PC-9 (cell line): Measurements from ENCODE around the gene PLAU. TPM values are rescaled to one million over a fixed set of nuclear protein-coding genes. Genes with fewer than 3 reads are reported as not detected.

ENCODE experiments used
- BruUV-seq: library from RNA; stranded (reverse); fragments of 400-500 nt; replicated peaks from 2 replicates; lab custom pipeline; 2021; lab: Mats Ljungman, UMichigan
- CTCF ChIA-PET: fragments of 300-600 bp; sonication (Branson Sonifier 250); formaldehyde crosslinking; loops from one replicate; lab custom pipeline; 2022; ENCODE audit warnings: antibody characterized with exemption; lab: Charles Lee
- POLR2A ChIA-PET: fragments of 300-600 bp; sonication (Branson Sonifier 250); formaldehyde crosslinking; loops from one replicate; lab custom pipeline; 2022; ENCODE audit warnings: antibody characterized with exemption; ENCODE audit not compliant: unreplicated experiment; lab: Charles Lee
- DNase-seq, 2 experiments: peaks; one replicate each; pipeline versions ENCODE4 v3.0.0 to v3.0.0-alpha.2; 2015 to 2022; ENCODE audit warnings: mixed read lengths in 1 of 2
- H2AFZ ChIP-seq: fragments of 200-600 bp; sonication (generic); 2 replicates; pipeline ENCODE4 v1.8.1; 2017; ENCODE audit warnings: antibody characterized with exemption
- H3F3A ChIP-seq: fragments of 200-600 bp; sonication (generic); 2 replicates; pipeline ENCODE4 v1.8.1; 2017; ENCODE audit warnings: antibody characterized with exemption, mild to moderate bottlenecking, low read depth; ENCODE audit not compliant: insufficient read depth
- H3K27ac ChIP-seq: fragments of 200-600 bp; sonication (generic); 2 replicates; pipeline ENCODE4 v1.6.1; 2016; ENCODE audit warnings: mixed run types
- H3K27me3 ChIP-seq: fragments of 200-600 bp; sonication (generic); 2 replicates; pipeline ENCODE4 v1.6.1; 2016; ENCODE audit warnings: low read depth, mixed run types; ENCODE audit not compliant: insufficient read depth
- H3K36me3 ChIP-seq: fragments of 200-600 bp; sonication (generic); 2 replicates; pipeline ENCODE4 v1.6.1; 2016; ENCODE audit warnings: low read depth, mixed run types
- H3K4me1 ChIP-seq: fragments of 200-600 bp; sonication (generic); replicated peaks from 2 replicates; pipeline ENCODE4 v1.6.1; 2016; ENCODE audit warnings: mixed run types; ENCODE audit not compliant: insufficient read depth
- H3K4me2 ChIP-seq: fragments of 200-600 bp; sonication (generic); 2 replicates; pipeline ENCODE4 v1.6.1; 2017; ENCODE audit warnings: mixed run types
- H3K4me3 ChIP-seq: fragments of 200-600 bp; sonication (generic); 2 replicates; pipeline ENCODE4 v1.6.1; 2016; ENCODE audit warnings: mixed run types
- H3K79me2 ChIP-seq: fragments of 200-600 bp; sonication (generic); 2 replicates; pipeline ENCODE4 v1.6.1; 2017; ENCODE audit warnings: low read depth, mixed run types
- H3K9me2 ChIP-seq: fragments of 200-600 bp; sonication (generic); 2 replicates; pipeline ENCODE4 v1.8.1; 2017; ENCODE audit warnings: mild to moderate bottlenecking; ENCODE audit not compliant: insufficient read depth
- H3K9me3 ChIP-seq: fragments of 200-600 bp; sonication (generic); 2 replicates; pipeline ENCODE4 v1.8.1; 2016; ENCODE audit warnings: low read depth; ENCODE audit not compliant: insufficient read depth
- H4K20me1 ChIP-seq: fragments of 200-600 bp; sonication (generic); 2 replicates; pipeline ENCODE4 v1.8.1; 2017; ENCODE audit not compliant: insufficient read depth
- EZH2 ChIP-seq: fragments of 200-600 bp; sonication (generic); IDR thresholded peaks from 2 replicates; pipeline ENCODE4 v1.8.0; 2017; ENCODE audit warnings: antibody characterized with exemption, low read depth
- intact Hi-C: fragments of 100-400 bp; cut with micrococcal nuclease; formaldehyde crosslinking; loops from one replicate; pipeline ENCODE4 v1.10.0; 2022; ENCODE audit not compliant: unreplicated experiment
- total RNA-seq: library from RNA; stranded (reverse); gene quantifications from 2 replicates; pipeline ENCODE4 v1.2.3, GENCODE V29; 2021
- TF ChIP-seq, protein P1 (sequence below): fragments of 200-600 bp; sonication (generic); conservative IDR thresholded peaks from 2 replicates; pipeline ENCODE4 v1.6.1; 2017; ENCODE audit warnings: mixed run types, antibody characterized with exemption, mild to moderate bottlenecking, moderate library complexity

The PLAU gene
- total RNA-seq, 1 experiment from 2014 or later = 90.3 TPM

DNA sequence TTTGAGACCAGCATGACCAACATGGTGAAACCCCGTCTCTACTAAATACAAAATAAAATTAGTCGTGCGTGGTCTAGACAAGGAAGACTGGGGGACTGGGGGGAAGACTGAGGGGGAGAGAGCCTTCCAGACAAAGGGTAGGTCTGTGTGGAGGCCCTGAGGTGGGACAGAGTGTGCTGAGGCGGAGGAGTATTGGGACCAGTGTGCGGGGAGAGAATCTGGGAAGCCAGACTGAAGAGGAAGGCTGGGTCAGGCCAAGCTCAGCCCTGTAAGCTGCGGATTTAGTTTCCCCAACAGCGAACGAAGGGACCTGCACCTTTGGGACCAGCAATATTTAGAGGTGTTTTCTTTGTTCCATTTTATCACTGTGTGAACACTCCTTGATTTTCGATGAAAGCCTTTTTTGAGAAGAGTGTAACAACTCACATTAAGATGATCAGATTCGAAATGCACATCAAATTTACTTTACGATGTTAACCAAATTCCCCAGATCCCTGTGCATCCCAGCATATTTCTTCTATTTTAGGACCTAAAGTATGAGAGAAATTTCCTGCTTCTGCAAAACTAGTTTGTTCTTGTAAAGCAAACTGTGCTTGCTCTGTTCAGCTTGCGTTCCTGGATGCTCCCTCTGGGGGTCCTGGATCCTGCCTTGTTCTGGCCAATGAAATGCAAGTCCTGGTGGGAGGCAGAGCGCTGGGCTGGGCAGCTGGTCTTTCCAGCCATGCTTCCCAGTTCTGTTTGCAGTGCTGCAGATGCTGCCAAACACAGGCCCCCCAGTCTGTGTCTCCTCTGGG, 39.4 kb downstream of the PLAU start:
- Histone ChIP-seq H3K4me3 (no peak overlapping the region), H3K36me3 (no peaks in the 10 kb centered on the region), H3K79me2 (no peaks in the 10 kb centered on the region), H3F3A (peaks cover 1% of the 10 kb centered on the region; the same call in 1 of the 2 replicates), H3K4me2 (no peak overlapping the region), H3K27ac (no peak overlapping the region), H2AFZ (no peak overlapping the region), H3K4me1 (peaks cover under 1% of the 10 kb centered on the region; the same call in 1 of the 2 replicates), H4K20me1 (no peaks in the 10 kb centered on the region), H3K27me3 (no peaks in the 10 kb centered on the region), H3K9me2 (no peaks in the 10 kb centered on the region; the same call in 1 of the 2 replicates), H3K9me3 (no peaks in the 10 kb centered on the region)
- ChIA-PET CTCF (no interaction called here), POLR2A (no interaction called here)
- BruUV-seq = no TSS peak
- no peak for TF ChIP-seq EZH2
- TF ChIP-seq, protein P1, sequence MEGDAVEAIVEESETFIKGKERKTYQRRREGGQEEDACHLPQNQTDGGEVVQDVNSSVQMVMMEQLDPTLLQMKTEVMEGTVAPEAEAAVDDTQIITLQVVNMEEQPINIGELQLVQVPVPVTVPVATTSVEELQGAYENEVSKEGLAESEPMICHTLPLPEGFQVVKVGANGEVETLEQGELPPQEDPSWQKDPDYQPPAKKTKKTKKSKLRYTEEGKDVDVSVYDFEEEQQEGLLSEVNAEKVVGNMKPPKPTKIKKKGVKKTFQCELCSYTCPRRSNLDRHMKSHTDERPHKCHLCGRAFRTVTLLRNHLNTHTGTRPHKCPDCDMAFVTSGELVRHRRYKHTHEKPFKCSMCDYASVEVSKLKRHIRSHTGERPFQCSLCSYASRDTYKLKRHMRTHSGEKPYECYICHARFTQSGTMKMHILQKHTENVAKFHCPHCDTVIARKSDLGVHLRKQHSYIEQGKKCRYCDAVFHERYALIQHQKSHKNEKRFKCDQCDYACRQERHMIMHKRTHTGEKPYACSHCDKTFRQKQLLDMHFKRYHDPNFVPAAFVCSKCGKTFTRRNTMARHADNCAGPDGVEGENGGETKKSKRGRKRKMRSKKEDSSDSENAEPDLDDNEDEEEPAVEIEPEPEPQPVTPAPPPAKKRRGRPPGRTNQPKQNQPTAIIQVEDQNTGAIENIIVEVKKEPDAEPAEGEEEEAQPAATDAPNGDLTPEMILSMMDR = no peak
- intact Hi-C loops = no loop called here
- no peak for DNase-seq

DNA sequence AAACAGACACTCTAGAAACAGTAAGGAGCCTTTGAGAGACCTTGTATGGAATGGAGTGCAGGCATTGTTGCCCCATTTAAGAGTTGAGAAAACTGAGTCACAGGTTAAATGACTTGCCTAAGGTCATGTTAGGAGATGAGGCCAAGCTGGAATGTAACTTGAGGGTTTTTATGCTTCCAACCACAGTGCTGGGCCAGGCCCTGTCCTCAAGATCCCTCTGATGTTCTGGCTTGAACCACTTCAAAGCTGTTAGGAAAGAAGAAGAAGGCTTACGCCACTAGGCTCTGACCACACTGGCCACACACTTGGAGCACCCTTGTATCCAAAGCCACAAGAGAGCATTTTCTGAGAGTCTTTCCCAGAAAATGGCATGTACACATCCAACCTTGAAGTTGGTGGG, 42.7 kb downstream of the PLAU start:
- intact Hi-C loops = no loop called here
- Histone ChIP-seq H3K27ac (no peak overlapping the region), H3K9me2 (no peaks in the 10 kb centered on the region; the same call in 1 of the 2 replicates), H3K4me2 (no peak overlapping the region), H3K79me2 (no peaks in the 10 kb centered on the region), H3K36me3 (no peaks in the 10 kb centered on the region), H3K27me3 (no peaks in the 10 kb centered on the region), H3K4me3 (no peak overlapping the region), H3F3A (peaks cover 27% of the 10 kb centered on the region), H3K4me1 (peaks cover 28% of the 10 kb centered on the region), H2AFZ (no peak overlapping the region), H3K9me3 (no peaks in the 10 kb centered on the region), H4K20me1 (no peaks in the 10 kb centered on the region)
- TF ChIP-seq, protein P1 = no peak
- no peak for TF ChIP-seq EZH2
- CTCF ChIA-PET = no interaction called here
- POLR2A ChIA-PET = interaction anchor here (0.5 to 0.6 kb wide), 2 partner anchors 54 to 661 kb away, joined by 3 to 4 read pairs; no protein-coding TSS in a partner anchor
- no TSS peak for BruUV-seq
- DNase-seq = no peak

DNA sequence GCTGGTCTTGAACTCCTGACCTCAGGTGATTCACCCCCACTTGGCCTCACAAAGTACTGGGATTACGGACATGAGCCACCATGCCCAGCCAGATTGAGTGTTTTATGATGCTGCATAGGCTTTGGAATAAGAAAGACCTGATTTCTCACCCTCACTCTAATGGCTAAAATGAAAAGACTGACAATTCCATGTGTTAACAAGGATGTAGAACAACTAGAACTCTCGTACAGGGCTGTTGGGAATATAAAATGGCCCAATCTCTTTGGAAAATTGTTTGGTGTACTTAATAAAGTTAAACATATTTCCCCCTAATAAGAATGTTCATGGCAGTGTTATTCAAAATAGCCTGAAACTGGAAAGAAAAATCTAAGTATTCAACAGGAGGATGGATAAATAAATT, 43.8 kb downstream of the PLAU start:
- TF ChIP-seq EZH2 = no peak
- TF ChIP-seq, protein P1 = no peak
- Histone ChIP-seq H3F3A (peaks cover 31% of the 10 kb centered on the region), H3K4me2 (no peak overlapping the region), H3K27ac (no peak overlapping the region), H3K79me2 (no peaks in the 10 kb centered on the region), H4K20me1 (no peaks in the 10 kb centered on the region), H2AFZ (no peak overlapping the region), H3K9me3 (no peaks in the 10 kb centered on the region), H3K36me3 (no peaks in the 10 kb centered on the region), H3K4me3 (no peak overlapping the region), H3K4me1 (peaks cover 33% of the 10 kb centered on the region), H3K9me2 (no peaks in the 10 kb centered on the region; the same call in 1 of the 2 replicates), H3K27me3 (no peaks in the 10 kb centered on the region)
- DNase-seq = no peak
- ChIA-PET CTCF (no interaction called here), POLR2A (no interaction called here)
- BruUV-seq = no TSS peak
- intact Hi-C loops = loop anchor here (5.0 kb wide), 1 partner anchor 128 kb away; no protein-coding TSS in a partner anchor
